GM23248 (cell line): ENCODE measurements around the gene EFCAB8. TPM values are rescaled to one million over a fixed set of nuclear protein-coding genes. Genes with fewer than 3 reads are reported as not detected.

ENCODE experiments used
- DNase-seq: peaks from one replicate; pipeline ENCODE4 v3.0.0-alpha.2; 2015
- H2AFZ ChIP-seq: fragments of 200-600 bp; sonication (generic); 2 replicates; pipeline ENCODE4 v1.6.1; 2016; ENCODE audit warnings: antibody characterized with exemption
- H3F3A ChIP-seq: fragments of 200-600 bp; sonication (generic); 2 replicates; pipeline ENCODE4 v1.6.1; 2016; ENCODE audit warnings: mild to moderate bottlenecking, antibody characterized with exemption, mixed run types; ENCODE audit not compliant: insufficient read depth
- H3K27ac ChIP-seq: fragments of 200-600 bp; sonication (generic); 2 replicates; pipeline ENCODE4 v1.5.1; 2016; ENCODE audit warnings: mild to moderate bottlenecking
- H3K27me3 ChIP-seq: fragments of 200-600 bp; sonication (generic); replicated peaks from 2 replicates; pipeline ENCODE4 v1.6.1; 2016; ENCODE audit warnings: mild to moderate bottlenecking; ENCODE audit not compliant: insufficient read depth
- H3K36me3 ChIP-seq: fragments of 200-600 bp; sonication (generic); 2 replicates; pipeline ENCODE4 v1.6.1; 2016; ENCODE audit warnings: low read depth, mild to moderate bottlenecking
- H3K4me1 ChIP-seq: fragments of 200-600 bp; sonication (generic); 2 replicates; pipeline ENCODE4 v1.6.1; 2016; ENCODE audit warnings: mild to moderate bottlenecking; ENCODE audit not compliant: insufficient read depth
- H3K4me2 ChIP-seq: fragments of 200-600 bp; sonication (generic); one replicate; pipeline ENCODE4 v1.6.1; 2016; ENCODE audit warnings: mild to moderate bottlenecking; ENCODE audit not compliant: unreplicated experiment
- H3K4me3 ChIP-seq: fragments of 200-600 bp; sonication (generic); 2 replicates; pipeline ENCODE4 v1.5.1; 2016; ENCODE audit warnings: mild to moderate bottlenecking
- H3K79me2 ChIP-seq: fragments of 200-600 bp; sonication (generic); 2 replicates; pipeline ENCODE4 v1.6.1; 2016; ENCODE audit warnings: mild to moderate bottlenecking; ENCODE audit not compliant: insufficient read depth
- H3K9ac ChIP-seq: fragments of 200-600 bp; sonication (generic); 2 replicates; pipeline ENCODE4 v1.6.1; 2016; ENCODE audit warnings: mild to moderate bottlenecking
- H3K9me2 ChIP-seq: fragments of 200-600 bp; sonication (generic); 2 replicates; pipeline ENCODE4 v1.6.1; 2016; ENCODE audit warnings: mixed run types, mild to moderate bottlenecking, moderate library complexity; ENCODE audit not compliant: insufficient read depth
- H3K9me3 ChIP-seq: fragments of 200-600 bp; sonication (generic); one replicate; pipeline ENCODE4 v1.6.1; 2017; ENCODE audit warnings: low read depth
- H4K20me1 ChIP-seq: fragments of 200-600 bp; sonication (generic); 2 replicates; pipeline ENCODE4 v1.6.0; 2016; ENCODE audit not compliant: insufficient read depth
- EZH2 ChIP-seq: fragments of 200-600 bp; sonication (generic); IDR thresholded peaks from 2 replicates; pipeline ENCODE4 v1.6.1; 2018; ENCODE audit warnings: antibody characterized with exemption, mild to moderate bottlenecking; ENCODE audit not compliant: insufficient read depth, poor library complexity, severe bottlenecking
- EZH2phosphoT487 ChIP-seq: fragments of 200-600 bp; sonication (generic); IDR thresholded peaks from 2 replicates; pipeline ENCODE4 v1.6.1; 2018; ENCODE audit warnings: antibody characterized with exemption, moderate library complexity, mild to moderate bottlenecking, low read depth; ENCODE audit not compliant: insufficient read depth
- WGBS, 2 experiments: methylation state at CpG; one replicate each; pipeline ENCODE4 v1.1.6; 2015 to 2017; ENCODE audit warnings: low lambda C conversion rate in 2 of 2, low coverage in 1 of 2; ENCODE audit errors: missing lambda C conversion rate in 2 of 2; 5-methylcytosine and 5-hydroxymethylcytosine counted together
- in situ Hi-C: fragments of 300-500 bp; cut with MboI; formaldehyde crosslinking; loops from 2 replicates; pipeline ENCODE4 v1.15.0; 2020
- polyA plus RNA-seq: library from polyadenylated mRNA; unstranded; fragments of >200 nt; fragmentation: Nextera tagmentation; extraction: Ambion mirVana; gene quantifications from 2 replicates; pipeline ENCODE4 v1.2.1, GENCODE V29; 2016
- total RNA-seq: library from RNA; depleted of rRNA; stranded (reverse); fragments of >200 nt; shearing (Covaris generic); gene quantifications from 2 replicates; pipeline ENCODE4 v1.2.3, GENCODE V29; 2014

Gene EFCAB8
- total and polyA plus RNA-seq, 2 experiments from 2014 or later = not detected

DNA sequence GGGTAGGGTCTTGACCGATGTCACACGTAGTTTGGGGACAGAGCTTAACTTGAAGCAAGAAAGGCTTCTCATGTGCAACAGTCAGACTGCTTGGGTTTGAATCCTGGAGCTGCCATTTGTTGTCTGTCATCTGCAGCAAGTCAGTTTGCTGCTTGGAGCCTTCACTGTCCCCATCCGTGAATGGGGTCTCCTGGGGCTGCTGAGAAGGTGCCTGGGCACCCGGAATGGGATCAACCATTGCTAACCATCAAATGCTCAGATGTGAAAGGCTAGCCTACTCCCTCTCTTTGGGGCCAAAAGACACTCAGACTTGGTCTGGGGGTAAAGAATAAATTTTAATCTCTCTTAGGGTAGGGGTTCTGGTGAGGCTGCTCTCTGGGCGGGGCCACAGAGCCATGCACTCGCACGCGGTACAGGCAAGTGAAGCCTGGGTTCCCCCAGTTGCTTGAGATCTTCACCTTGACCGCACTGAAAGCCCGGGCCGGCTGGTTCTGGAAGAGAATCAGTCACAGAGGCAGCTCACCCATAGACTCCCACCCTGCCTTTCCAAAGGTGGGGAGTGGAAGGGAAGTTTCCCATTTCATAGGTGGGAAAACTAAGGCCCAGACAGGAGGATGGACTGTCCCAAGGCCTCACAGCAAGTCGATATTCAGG, 124.9 kb downstream of the EFCAB8 start:
- Histone ChIP-seq H3K79me2 (no peaks in the 10 kb centered on the region), H3K4me1 (no peaks in the 10 kb centered on the region), H3K27me3 (no peaks in the 10 kb centered on the region; the same call in 1 of the 2 replicates), H2AFZ (no peak overlapping the region), H3K9me3 (no peaks in the 10 kb centered on the region), H3F3A (no peaks in the 10 kb centered on the region), H3K36me3 (no peaks in the 10 kb centered on the region), H3K4me2 (no peak overlapping the region), H3K9me2 (no peaks in the 10 kb centered on the region), H4K20me1 (no peaks in the 10 kb centered on the region), H3K27ac (no peak overlapping the region), H3K4me3 (no peak overlapping the region), H3K9ac (no peak overlapping the region)
- 52 to 60% methylated on average over 12 of the region's 12 CpGs for WGBS, 2 experiments
- TF ChIP-seq EZH2 = no peak
- TF ChIP-seq EZH2phosphoT487 = no peak
- DNase-seq = no peak
- in situ Hi-C loops = no loop called here

DNA sequence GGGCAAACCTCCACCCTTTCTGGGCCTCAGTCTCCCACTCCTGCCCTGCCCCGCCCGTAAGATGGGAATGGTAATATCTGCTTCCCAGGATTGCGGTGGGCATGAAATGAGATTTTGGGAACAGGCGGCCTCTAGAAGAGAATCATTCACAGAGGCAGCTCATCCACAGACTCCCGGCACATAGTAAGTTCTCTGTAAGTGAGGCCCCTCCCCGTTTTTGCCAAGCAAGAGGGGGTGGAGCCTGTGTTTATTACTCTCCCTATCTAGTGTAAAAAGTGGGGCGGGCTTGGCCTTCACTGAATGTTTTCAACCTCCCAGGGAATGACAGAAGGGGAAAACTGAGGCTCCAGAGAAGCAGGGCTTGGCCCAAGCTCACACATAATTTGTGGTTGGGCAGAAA, 125.5 kb downstream of the EFCAB8 start:
- 45 to 46% methylated on average over 7 of the region's 7 CpGs for WGBS, 2 experiments
- DNase-seq = peak; percentile 18
- TF ChIP-seq EZH2phosphoT487 = no peak
- no peak for TF ChIP-seq EZH2

DNA sequence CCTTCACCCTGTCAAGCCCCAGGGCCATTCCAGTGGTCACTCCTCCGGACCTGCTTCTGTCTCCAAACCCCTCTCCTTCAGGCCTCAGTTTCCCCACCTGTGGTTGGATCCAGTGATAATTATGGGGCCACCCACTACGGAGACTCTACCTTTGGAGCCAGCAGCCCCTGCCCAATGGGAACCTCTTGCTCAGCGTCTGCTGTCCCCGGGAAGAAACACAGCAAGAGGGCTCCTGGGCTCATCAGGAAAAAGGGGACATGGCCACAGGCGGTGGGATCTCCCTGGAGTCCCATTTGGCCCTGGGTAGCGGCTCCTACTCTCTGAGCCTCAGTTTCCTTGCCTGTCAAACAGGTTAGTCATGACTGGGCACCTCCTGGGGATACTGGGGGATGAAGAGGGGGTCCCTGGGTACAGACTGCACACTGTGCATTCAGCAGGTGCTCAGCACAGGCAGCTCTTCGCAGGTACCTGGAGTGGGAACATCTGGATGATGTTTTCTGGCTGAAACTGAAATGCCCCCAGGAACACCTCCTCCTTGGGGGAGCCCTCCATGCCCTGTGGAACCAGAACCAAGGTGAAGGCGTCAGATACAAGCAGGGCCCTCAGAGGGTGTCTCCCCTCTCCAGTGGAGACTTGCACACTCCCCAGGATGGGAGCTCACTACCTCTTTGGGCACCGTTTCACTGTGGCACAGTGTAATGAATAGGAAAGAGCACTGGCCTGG, 126.1 kb downstream of the EFCAB8 start:
- Histone ChIP-seq H4K20me1 (no peaks in the 10 kb centered on the region), H3K27me3 (no peaks in the 10 kb centered on the region; the same call in 1 of the 2 replicates), H3F3A (no peaks in the 10 kb centered on the region), H3K9ac (no peak overlapping the region), H3K9me3 (no peaks in the 10 kb centered on the region), H3K4me2 (no peak overlapping the region), H3K9me2 (no peaks in the 10 kb centered on the region), H3K4me3 (no peak overlapping the region), H2AFZ (no peak overlapping the region), H3K79me2 (no peaks in the 10 kb centered on the region), H3K36me3 (no peaks in the 10 kb centered on the region), H3K27ac (no peak overlapping the region), H3K4me1 (no peaks in the 10 kb centered on the region)
- WGBS, 2 experiments = 31 to 37% methylated on average over 9 of the region's 9 CpGs
- DNase-seq = no peak
- in situ Hi-C loops = no loop called here
- TF ChIP-seq EZH2 = no peak
- no peak for TF ChIP-seq EZH2phosphoT487

More for the DNA sequence above, 125.5 kb downstream of the EFCAB8 start:
- in situ Hi-C loops = no loop called here
- no peaks in the 10 kb centered on the region for H3K79me2 ChIP-seq
- no peaks in the 10 kb centered on the region for H3F3A ChIP-seq
- no peaks in the 10 kb centered on the region for H3K4me1 ChIP-seq
- H3K9ac ChIP-seq = no peak overlapping the region
- no peak overlapping the region for H2AFZ ChIP-seq
- H3K9me3 ChIP-seq = no peaks in the 10 kb centered on the region
- H3K4me2 ChIP-seq = no peak overlapping the region
- no peak overlapping the region for H3K27ac ChIP-seq
- H4K20me1 ChIP-seq = no peaks in the 10 kb centered on the region
- no peaks in the 10 kb centered on the region for H3K9me2 ChIP-seq
- H3K36me3 ChIP-seq = no peaks in the 10 kb centered on the region
- no peaks in the 10 kb centered on the region; the same call in 1 of the 2 replicates for H3K27me3 ChIP-seq
- no peak overlapping the region for H3K4me3 ChIP-seq

DNA sequence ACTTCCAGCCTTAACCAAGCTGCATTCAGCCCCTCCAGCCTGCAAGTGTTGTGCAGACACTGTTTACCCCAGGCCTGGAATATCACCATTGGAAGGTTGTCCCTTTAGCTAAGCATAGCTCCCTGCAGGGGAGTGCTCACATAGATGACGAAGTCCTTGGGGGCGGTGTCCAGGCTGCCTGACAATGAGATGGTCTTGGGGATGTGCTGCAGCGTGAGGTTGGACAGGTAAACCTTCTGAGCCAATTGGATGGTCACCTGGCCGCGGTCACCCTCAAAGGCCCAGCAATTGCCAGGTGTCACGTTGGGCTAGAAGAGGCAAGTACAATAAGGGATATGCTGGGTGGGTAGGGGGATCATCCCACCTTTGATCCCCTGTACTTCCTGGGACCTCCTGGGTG, 126.9 kb downstream of the EFCAB8 start:
- TF ChIP-seq EZH2phosphoT487 (no peak), EZH2 (no peak)
- WGBS, 2 experiments = 58 to 69% methylated on average over 5 to 6 of the region's 6 CpGs
- peaks cover 4% of the 10 kb centered on the region; the same call in 1 of the 2 replicates for H3K27me3 ChIP-seq
- no peaks in the 10 kb centered on the region for H3K4me1 ChIP-seq
- H3K9ac ChIP-seq = no peak overlapping the region
- H3K27ac ChIP-seq = no peak overlapping the region
- no peaks in the 10 kb centered on the region for H3F3A ChIP-seq
- no peak overlapping the region for H3K4me3 ChIP-seq
- no peak overlapping the region for H2AFZ ChIP-seq
- no peak overlapping the region for H3K4me2 ChIP-seq
- H4K20me1 ChIP-seq = no peaks in the 10 kb centered on the region
- in situ Hi-C loops = no loop called here
- H3K9me2 ChIP-seq = no peaks in the 10 kb centered on the region
- H3K9me3 ChIP-seq = no peaks in the 10 kb centered on the region
- H3K79me2 ChIP-seq = no peaks in the 10 kb centered on the region
- no peaks in the 10 kb centered on the region for H3K36me3 ChIP-seq
- DNase-seq = no peak
